Activated CD8-positive, alpha-beta T cell treated with anti-CD3 and anti-CD28 coated beads for 36 hours (primary cell): ENCODE data around the gene ABLIM1. TPM values are rescaled to one million over a fixed set of nuclear protein-coding genes. Genes with fewer than 3 reads are reported as not detected.

Experiments
- ATAC-seq: fragments of 200-7000 bp; cut with Tn5 transposase; one replicate; pipeline ENCODE4 v1.10.0; 2021; ENCODE audit warnings: mild to moderate bottlenecking, moderate library complexity
- CTCF ChIA-PET: fragments of 350-600 bp; sonication (Branson Sonifier 250); formaldehyde crosslinking; loops from one replicate; lab custom pipeline; 2021; ENCODE audit warnings: antibody characterized with exemption; lab: Charles Lee
- POLR2A ChIA-PET: fragments of 350-600 bp; sonication (Branson Sonifier 250); formaldehyde crosslinking; loops from one replicate; lab custom pipeline; 2021; ENCODE audit warnings: antibody characterized with exemption; lab: Charles Lee
- DNase-seq: peaks from one replicate; pipeline ENCODE4 v3.0.0-alpha.2; 2020
- H3K27ac Mint-ChIP-seq: one replicate; pipeline ENCODE4 v1.8.0; 2021; ENCODE audit warnings: mild to moderate bottlenecking, mixed read lengths
- H3K27me3 Mint-ChIP-seq: one replicate; pipeline ENCODE4 v1.8.0; 2021; ENCODE audit warnings: mixed read lengths
- H3K36me3 Mint-ChIP-seq: one replicate; pipeline ENCODE4 v1.8.0; 2021; ENCODE audit warnings: low read depth, mixed read lengths
- H3K4me1 Mint-ChIP-seq: one replicate; pipeline ENCODE4 v1.8.0; 2021; ENCODE audit warnings: low read depth, mixed read lengths
- H3K4me3 Mint-ChIP-seq: one replicate; pipeline ENCODE4 v1.8.0; 2021; ENCODE audit warnings: mild to moderate bottlenecking, moderate library complexity, mixed read lengths
- H3K9me3 Mint-ChIP-seq: one replicate; pipeline ENCODE4 v1.8.0; 2021; ENCODE audit warnings: mixed read lengths
- CTCF ChIP-seq: fragments of 200-600 bp; IDR thresholded peaks from one replicate; pipeline ENCODE4 v1.8.0; 2022; ENCODE audit warnings: antibody characterized with exemption, mild to moderate bottlenecking
- intact Hi-C: fragments of 100-400 bp; cut with micrococcal nuclease; formaldehyde crosslinking; loops from one replicate; pipeline ENCODE4 v1.10.0; 2022
- total RNA-seq, 2 experiments: library from RNA; stranded (reverse); gene quantifications; one replicate each; pipeline ENCODE4 v1.2.3, GENCODE V29; 2021

The ABLIM1 gene
- total RNA-seq, 2 experiments from 2014 or later: 148 to 155 TPM

- no peak for TF ChIP-seq CTCF
- ChIA-PET POLR2A (interaction anchor here (10.4 to 15.9 kb wide), 2 partner anchors 19 to 24 kb away, joined by 138 to 251 read pairs; no protein-coding TSS in a partner anchor), CTCF (interaction anchor here (1.1 to 16.1 kb wide), 8 partner anchors 7 to 301 kb away, joined by 3 to 252 read pairs (median 20); partner anchors contain the start of gene FHIP2A)
- Mint-ChIP-seq H3K9me3 (no peaks in the 10 kb centered on the region), H3K4me1 (peaks cover 91% of the 10 kb centered on the region), H3K36me3 (peaks cover 39% of the 10 kb centered on the region), H3K4me3 (peak overlapping the region; percentile 59), H3K27ac (peak overlapping the region; percentile 91), H3K27me3 (no peaks in the 10 kb centered on the region)
- no peak for DNase-seq
- intact Hi-C loops: no loop called here
- ATAC-seq: peak; percentile 1
These were observed 137.6 kb downstream of the ABLIM1 start for GRCh38 chr10:114520453-114520852.

- TF ChIP-seq CTCF: no peak
- H3K4me3 Mint-ChIP-seq: peak overlapping the region; percentile 59
- H3K4me1 Mint-ChIP-seq: peaks cover 91% of the 10 kb centered on the region
- intact Hi-C loops: no loop called here
- ChIA-PET CTCF (interaction anchor here (1.2 to 16.1 kb wide), 7 partner anchors 6 to 302 kb away, joined by 3 to 252 read pairs (median 25); partner anchors contain the start of gene FHIP2A), POLR2A (interaction anchor here (0.7 to 15.9 kb wide), 3 partner anchors 13 to 24 kb away, joined by 3 to 251 read pairs (median 138); no protein-coding TSS in a partner anchor)
- no peaks in the 10 kb centered on the region for H3K27me3 Mint-ChIP-seq
- H3K36me3 Mint-ChIP-seq: peaks cover 35% of the 10 kb centered on the region
- no peak for DNase-seq
- peak; percentile 10 for ATAC-seq
- H3K27ac Mint-ChIP-seq: peak overlapping the region; percentile 91
- no peaks in the 10 kb centered on the region for H3K9me3 Mint-ChIP-seq
These were observed 138.2 kb downstream of the ABLIM1 start for GRCh38 chr10:114519756-114520293.

- ChIA-PET POLR2A (interaction anchor here (0.7 to 15.9 kb wide), 6 partner anchors 6 to 25 kb away, joined by 3 to 251 read pairs (median 38); no protein-coding TSS in a partner anchor), CTCF (interaction anchor here (1.3 to 16.1 kb wide), 6 partner anchors 9 to 48 kb away, joined by 6 to 252 read pairs (median 34); no protein-coding TSS in a partner anchor)
- ATAC-seq (no peak), DNase-seq (no peak)
- TF ChIP-seq CTCF: no peak
- intact Hi-C loops: no loop called here
- Mint-ChIP-seq H3K4me3 (peak overlapping the region; percentile 59), H3K36me3 (peaks cover 30% of the 10 kb centered on the region), H3K27ac (peak overlapping the region; percentile 91), H3K4me1 (peaks cover 91% of the 10 kb centered on the region), H3K27me3 (no peaks in the 10 kb centered on the region), H3K9me3 (no peaks in the 10 kb centered on the region)
These were observed 138.8 kb downstream of the ABLIM1 start for GRCh38 chr10:114519306-114519669.

GRCh38 chr10:114518401-114519305 lies 139.4 kb downstream of the ABLIM1 start:
- no peaks in the 10 kb centered on the region for H3K27me3 Mint-ChIP-seq
- TF ChIP-seq CTCF: no peak
- H3K4me1 Mint-ChIP-seq: peaks cover 91% of the 10 kb centered on the region
- peak overlapping the region; percentile 91 for H3K27ac Mint-ChIP-seq
- no peaks in the 10 kb centered on the region for H3K9me3 Mint-ChIP-seq
- ChIA-PET POLR2A (interaction anchor here (0.7 to 15.9 kb wide), 7 partner anchors 6 to 35 kb away, joined by 3 to 251 read pairs (median 9); no protein-coding TSS in a partner anchor), CTCF (interaction anchor here (1.3 to 16.1 kb wide), 6 partner anchors 9 to 48 kb away, joined by 6 to 252 read pairs (median 34); no protein-coding TSS in a partner anchor)
- intact Hi-C loops: no loop called here
- peak overlapping the region; percentile 73 for H3K4me3 Mint-ChIP-seq
- no peak for DNase-seq
- no peak for ATAC-seq
- H3K36me3 Mint-ChIP-seq: peaks cover 28% of the 10 kb centered on the region
